GM12878 (cell line): ENCODE measurements around the gene RAD51. TPM values are rescaled to one million over a fixed set of nuclear protein-coding genes. Genes with fewer than 3 reads are reported as not detected.

ENCODE experiments used
- BCL11A ChIP-seq: IDR thresholded peaks from 2 replicates; pipeline ENCODE4 v1.6.1; 2011; ENCODE audit warnings: low read depth, low read length
- EED ChIP-seq: sonication (generic); IDR thresholded peaks from 2 replicates; pipeline ENCODE4 v1.6.1; 2016; ENCODE audit warnings: antibody characterized with exemption, low read depth
- EGR1 ChIP-seq, 2 experiments: IDR thresholded peaks; 1 replicate in 1 of 2; 2 replicates in 1 of 2; pipeline ENCODE4 v1.6.1; 2011 to 2012; ENCODE audit warnings: low read depth in 2 of 2, low read length in 2 of 2, borderline replicate concordance in 1 of 2, mild to moderate bottlenecking in 1 of 2, moderate library complexity in 1 of 2
- GATAD2B ChIP-seq: fragments of 450-650 bp; conservative IDR thresholded peaks from 2 replicates; pipeline ENCODE4 v1.6.1; 2017; ENCODE audit warnings: low read depth, mild to moderate bottlenecking, moderate library complexity
- HDAC2 ChIP-seq: fragments of 200-600 bp; sonication (generic); IDR thresholded peaks from 2 replicates; pipeline ENCODE4 v1.6.1; 2017
- HDAC6 ChIP-seq: fragments of 200-600 bp; sonication (generic); IDR thresholded peaks from one replicate; pipeline ENCODE4 v1.8.0; 2017; ENCODE audit warnings: antibody characterized with exemption; ENCODE audit not compliant: unreplicated experiment
- MEF2B ChIP-seq: fragments of 450-650 bp; IDR thresholded peaks from 2 replicates; pipeline ENCODE4 v1.6.1; 2018; ENCODE audit warnings: mild to moderate bottlenecking, moderate library complexity; ENCODE audit not compliant: partially characterized antibody, poor library complexity, severe bottlenecking
- MXI1 ChIP-seq: fragments of 150-350 bp; IDR thresholded peaks from 2 replicates; pipeline ENCODE4 v1.6.1; 2011; ENCODE audit warnings: low read depth, mild to moderate bottlenecking, inconsistent platforms, low read length, improper control_type of control experiment
- NRF1 ChIP-seq: conservative IDR thresholded peaks from 2 replicates; pipeline ENCODE4 v1.6.1; 2011; ENCODE audit warnings: mild to moderate bottlenecking, low read depth, low read length, improper control_type of control experiment
- PML ChIP-seq: IDR thresholded peaks from 2 replicates; pipeline ENCODE4 v1.6.1; 2012; ENCODE audit warnings: low read length, inconsistent platforms
- RB1 ChIP-seq: fragments of 450-650 bp; formaldehyde crosslinking; IDR thresholded peaks from 2 replicates; pipeline ENCODE4 v1.6.1; 2017; ENCODE audit warnings: mild to moderate bottlenecking, borderline replicate concordance
- SMARCA5 ChIP-seq: fragments of 450-650 bp; IDR thresholded peaks from 2 replicates; pipeline ENCODE4 v1.6.1; 2017; ENCODE audit warnings: mild to moderate bottlenecking
- SREBF2 ChIP-seq: IDR thresholded peaks from 2 replicates; pipeline ENCODE4 v1.6.1; 2012; ENCODE audit warnings: mild to moderate bottlenecking, low read length
- TCF12 ChIP-seq: IDR thresholded peaks from 2 replicates; pipeline ENCODE4 v1.6.1; 2011; ENCODE audit warnings: low read depth, mild to moderate bottlenecking, low read length
- ZNF217 ChIP-seq: fragments of 450-650 bp; IDR thresholded peaks from 2 replicates; pipeline ENCODE4 v1.6.1; 2017; ENCODE audit warnings: antibody characterized with exemption, mild to moderate bottlenecking
- polyA plus RNA-seq, 11 experiments: library from polyadenylated mRNA; depleted of rRNA in 4 of 11; unstranded in 6 of 11; stranded (reverse) in 5 of 11; fragments of >200 nt; fragmentation: Nextera tagmentation in 4 of 11; fragmentation: Illumina TruSeq in 1 of 11; extraction: Ambion mirVana in 4 of 11; extraction: Trizol in 1 of 11; gene quantifications; 1 replicate in 1 of 11; 2 replicates in 10 of 11; pipeline versions ENCODE4 v1.2.1 to v1.2.3, GENCODE V29; 2011 to 2016; ENCODE audit warnings: inconsistent platforms in 2 of 11, missing spikeins in 2 of 11, low read depth in 1 of 11
- total RNA-seq, 4 experiments: library from RNA; depleted of rRNA in 3 of 4; stranded (reverse); fragments of >200 nt in 3 of 4; fragmentation: Illumina TruSeq in 1 of 4; extraction: Trizol in 1 of 4; gene quantifications; 2 replicates each; pipeline versions ENCODE4 v1.2.1 to v1.2.3, GENCODE V29; 2013 to 2021
- TF ChIP-seq, protein P1 (sequence below): fragments of 150-350 bp; IDR thresholded peaks from 2 replicates; pipeline ENCODE4 v1.6.1; 2016; ENCODE audit warnings: low read depth, low read length
- TF ChIP-seq, protein P2 (sequence below): fragments of 450-650 bp; IDR thresholded peaks from 2 replicates; pipeline ENCODE4 v1.6.1; 2017; ENCODE audit warnings: mild to moderate bottlenecking, moderate library complexity
- TF ChIP-seq, protein P3 (sequence below): IDR thresholded peaks from 2 replicates; pipeline ENCODE4 v1.6.1; 2011; ENCODE audit warnings: borderline replicate concordance, low read depth, mild to moderate bottlenecking, moderate library complexity, low read length; ENCODE audit not compliant: insufficient read depth, poor library complexity, severe bottlenecking

Gene RAD51
- total and polyA plus RNA-seq, 10 of the 15 experiments (the other 5 are each of a cell fraction or from before 2014, with no cell fraction given) = 13.1 to 55.0 (median 30.6) TPM

DNA sequence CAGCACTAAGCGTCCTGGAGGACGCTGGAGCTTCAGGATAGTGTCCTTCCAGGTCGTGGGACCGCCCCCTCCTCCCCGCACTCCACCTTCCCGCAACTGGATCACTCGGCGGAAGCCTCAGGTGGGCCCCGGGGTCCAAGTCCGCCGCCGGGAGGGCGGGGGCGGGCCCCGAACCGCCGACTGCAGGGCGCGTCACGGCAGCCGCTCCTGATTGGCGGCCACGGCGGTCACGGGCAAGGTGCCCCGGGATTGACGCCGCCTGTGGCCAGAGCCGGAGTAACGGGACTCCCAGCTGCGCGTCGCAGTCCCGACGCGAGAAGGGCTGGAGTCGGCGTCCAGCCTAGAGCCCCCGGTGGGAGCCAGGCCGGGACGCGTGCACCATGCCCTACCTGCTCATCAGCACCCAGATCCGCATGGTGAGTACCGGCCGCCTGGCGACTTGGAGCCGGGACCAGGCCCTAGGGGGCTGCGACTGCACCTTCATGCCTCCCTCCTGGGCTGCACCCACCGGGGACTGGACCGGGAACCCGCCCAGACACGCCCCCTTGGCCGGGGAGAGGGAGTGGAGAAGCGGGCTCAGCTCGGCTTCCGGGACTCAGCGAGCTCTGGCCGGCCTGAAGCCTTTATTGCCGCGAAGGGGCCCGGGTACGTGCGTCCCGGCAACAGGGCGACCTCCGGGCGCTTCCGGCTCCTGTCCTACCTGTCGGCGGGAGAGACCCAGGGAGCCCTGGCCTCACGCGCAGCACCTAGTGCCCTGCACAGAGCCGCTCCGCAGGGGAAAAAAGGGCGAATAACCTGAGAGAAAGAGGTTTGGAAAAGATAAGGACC is 69.0 kb downstream of the RAD51 start, which contains the start of gene GCHFR (continued):
- TF ChIP-seq, protein P1, sequence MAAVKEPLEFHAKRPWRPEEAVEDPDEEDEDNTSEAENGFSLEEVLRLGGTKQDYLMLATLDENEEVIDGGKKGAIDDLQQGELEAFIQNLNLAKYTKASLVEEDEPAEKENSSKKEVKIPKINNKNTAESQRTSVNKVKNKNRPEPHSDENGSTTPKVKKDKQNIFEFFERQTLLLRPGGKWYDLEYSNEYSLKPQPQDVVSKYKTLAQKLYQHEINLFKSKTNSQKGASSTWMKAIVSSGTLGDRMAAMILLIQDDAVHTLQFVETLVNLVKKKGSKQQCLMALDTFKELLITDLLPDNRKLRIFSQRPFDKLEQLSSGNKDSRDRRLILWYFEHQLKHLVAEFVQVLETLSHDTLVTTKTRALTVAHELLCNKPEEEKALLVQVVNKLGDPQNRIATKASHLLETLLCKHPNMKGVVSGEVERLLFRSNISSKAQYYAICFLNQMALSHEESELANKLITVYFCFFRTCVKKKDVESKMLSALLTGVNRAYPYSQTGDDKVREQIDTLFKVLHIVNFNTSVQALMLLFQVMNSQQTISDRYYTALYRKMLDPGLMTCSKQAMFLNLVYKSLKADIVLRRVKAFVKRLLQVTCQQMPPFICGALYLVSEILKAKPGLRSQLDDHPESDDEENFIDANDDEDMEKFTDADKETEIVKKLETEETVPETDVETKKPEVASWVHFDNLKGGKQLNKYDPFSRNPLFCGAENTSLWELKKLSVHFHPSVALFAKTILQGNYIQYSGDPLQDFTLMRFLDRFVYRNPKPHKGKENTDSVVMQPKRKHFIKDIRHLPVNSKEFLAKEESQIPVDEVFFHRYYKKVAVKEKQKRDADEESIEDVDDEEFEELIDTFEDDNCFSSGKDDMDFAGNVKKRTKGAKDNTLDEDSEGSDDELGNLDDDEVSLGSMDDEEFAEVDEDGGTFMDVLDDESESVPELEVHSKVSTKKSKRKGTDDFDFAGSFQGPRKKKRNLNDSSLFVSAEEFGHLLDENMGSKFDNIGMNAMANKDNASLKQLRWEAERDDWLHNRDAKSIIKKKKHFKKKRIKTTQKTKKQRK = no peak
- TF ChIP-seq, protein P2, sequence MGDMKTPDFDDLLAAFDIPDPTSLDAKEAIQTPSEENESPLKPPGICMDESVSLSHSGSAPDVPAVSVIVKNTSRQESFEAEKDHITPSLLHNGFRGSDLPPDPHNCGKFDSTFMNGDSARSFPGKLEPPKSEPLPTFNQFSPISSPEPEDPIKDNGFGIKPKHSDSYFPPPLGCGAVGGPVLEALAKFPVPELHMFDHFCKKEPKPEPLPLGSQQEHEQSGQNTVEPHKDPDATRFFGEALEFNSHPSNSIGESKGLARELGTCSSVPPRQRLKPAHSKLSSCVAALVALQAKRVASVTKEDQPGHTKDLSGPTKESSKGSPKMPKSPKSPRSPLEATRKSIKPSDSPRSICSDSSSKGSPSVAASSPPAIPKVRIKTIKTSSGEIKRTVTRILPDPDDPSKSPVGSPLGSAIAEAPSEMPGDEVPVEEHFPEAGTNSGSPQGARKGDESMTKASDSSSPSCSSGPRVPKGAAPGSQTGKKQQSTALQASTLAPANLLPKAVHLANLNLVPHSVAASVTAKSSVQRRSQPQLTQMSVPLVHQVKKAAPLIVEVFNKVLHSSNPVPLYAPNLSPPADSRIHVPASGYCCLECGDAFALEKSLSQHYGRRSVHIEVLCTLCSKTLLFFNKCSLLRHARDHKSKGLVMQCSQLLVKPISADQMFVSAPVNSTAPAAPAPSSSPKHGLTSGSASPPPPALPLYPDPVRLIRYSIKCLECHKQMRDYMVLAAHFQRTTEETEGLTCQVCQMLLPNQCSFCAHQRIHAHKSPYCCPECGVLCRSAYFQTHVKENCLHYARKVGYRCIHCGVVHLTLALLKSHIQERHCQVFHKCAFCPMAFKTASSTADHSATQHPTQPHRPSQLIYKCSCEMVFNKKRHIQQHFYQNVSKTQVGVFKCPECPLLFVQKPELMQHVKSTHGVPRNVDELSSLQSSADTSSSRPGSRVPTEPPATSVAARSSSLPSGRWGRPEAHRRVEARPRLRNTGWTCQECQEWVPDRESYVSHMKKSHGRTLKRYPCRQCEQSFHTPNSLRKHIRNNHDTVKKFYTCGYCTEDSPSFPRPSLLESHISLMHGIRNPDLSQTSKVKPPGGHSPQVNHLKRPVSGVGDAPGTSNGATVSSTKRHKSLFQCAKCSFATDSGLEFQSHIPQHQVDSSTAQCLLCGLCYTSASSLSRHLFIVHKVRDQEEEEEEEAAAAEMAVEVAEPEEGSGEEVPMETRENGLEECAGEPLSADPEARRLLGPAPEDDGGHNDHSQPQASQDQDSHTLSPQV = no peak
- TF ChIP-seq EGR1 (IDR thresholded peaks at IDR 0.05; ENCODE audit: borderline replicate concordance in 1 of 2, low read depth in 2 of 2, low read length in 2 of 2) (peak in 1 of 2 experiments; percentile 85; a peak in 2 of 3 replicates), TCF12 (no peak), EED (peak; percentile 67; the same call in 1 of the 2 replicates), SREBF2 (no peak), RB1 (0 out of 2 replicates have a peak, but pooled peaks have one; percentile 50), PML (no peak), NRF1 (no peak), MXI1 (peak; percentile 35; the same call in 1 of the 2 replicates), BCL11A (no peak), SMARCA5 (no peak), HDAC2 (no peak), ZNF217 (0 out of 2 replicates have a peak, but pooled peaks have one; percentile 32), GATAD2B (peak; percentile 54), MEF2B (no peak), HDAC6 (peak; percentile 30)
- TF ChIP-seq, protein P3, sequence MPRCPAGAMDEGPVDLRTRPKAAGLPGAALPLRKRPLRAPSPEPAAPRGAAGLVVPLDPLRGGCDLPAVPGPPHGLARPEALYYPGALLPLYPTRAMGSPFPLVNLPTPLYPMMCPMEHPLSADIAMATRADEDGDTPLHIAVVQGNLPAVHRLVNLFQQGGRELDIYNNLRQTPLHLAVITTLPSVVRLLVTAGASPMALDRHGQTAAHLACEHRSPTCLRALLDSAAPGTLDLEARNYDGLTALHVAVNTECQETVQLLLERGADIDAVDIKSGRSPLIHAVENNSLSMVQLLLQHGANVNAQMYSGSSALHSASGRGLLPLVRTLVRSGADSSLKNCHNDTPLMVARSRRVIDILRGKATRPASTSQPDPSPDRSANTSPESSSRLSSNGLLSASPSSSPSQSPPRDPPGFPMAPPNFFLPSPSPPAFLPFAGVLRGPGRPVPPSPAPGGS = peak; percentile 25
